Caco-2 (cell line): ENCODE data around the gene ALG12. TPM values are rescaled to one million over a fixed set of nuclear protein-coding genes. Genes with fewer than 3 reads are reported as not detected.

Experiments used
- BruUV-seq: library from RNA; stranded (reverse); fragments of 400-500 nt; replicated peaks from 2 replicates; lab custom pipeline; 2021; lab: Mats Ljungman, UMichigan
- CTCF ChIA-PET: fragments of 300-600 bp; sonication (Branson Sonifier 250); formaldehyde crosslinking; loops from one replicate; lab custom pipeline; 2022; ENCODE audit warnings: antibody characterized with exemption; lab: Charles Lee
- POLR2A ChIA-PET: fragments of 300-600 bp; sonication (Branson Sonifier 250); formaldehyde crosslinking; loops from one replicate; lab custom pipeline; 2022; ENCODE audit warnings: antibody characterized with exemption; lab: Charles Lee
- DNase-seq, 2 experiments: peaks; one replicate each; pipeline versions ENCODE4 v3.0.0 to v3.0.0-alpha.2; 2020 to 2022
- H3K27me3 ChIP-seq: replicated peaks from 2 replicates; pipeline ENCODE4 v1.6.0; 2011; ENCODE audit warnings: low read length; ENCODE audit not compliant: control insufficient read depth, insufficient read depth
- H3K36me3 ChIP-seq: 2 replicates; pipeline ENCODE4 v1.5.1; 2011; ENCODE audit warnings: low read length; ENCODE audit not compliant: control insufficient read depth, insufficient read depth
- H3K4me1 ChIP-seq: fragments of 250-450 bp; sonication (Bioruptor Pico); 2 replicates; pipeline ENCODE4 v1.5.1; 2020; ENCODE audit warnings: mild to moderate bottlenecking
- H3K4me3 ChIP-seq: 2 replicates; pipeline ENCODE4 v1.5.1; 2011; ENCODE audit warnings: low read depth, mild to moderate bottlenecking, control low read depth, low read length
- H3K9me3 ChIP-seq: fragments of 250-450 bp; sonication (Bioruptor Pico); 2 replicates; pipeline ENCODE4 v1.5.1; 2020; ENCODE audit warnings: mild to moderate bottlenecking, moderate library complexity
- H3K27ac Mint-ChIP-seq: one replicate; pipeline ENCODE4 v1.8.0; 2022; ENCODE audit warnings: mixed read lengths; ENCODE audit not compliant: unreplicated experiment
- H3K27me3 Mint-ChIP-seq: one replicate; pipeline ENCODE4 v1.8.0; 2022; ENCODE audit warnings: mixed read lengths; ENCODE audit not compliant: insufficient read depth, unreplicated experiment
- H3K36me3 Mint-ChIP-seq: one replicate; pipeline ENCODE4 v1.8.0; 2022; ENCODE audit warnings: mild to moderate bottlenecking, mixed read lengths; ENCODE audit not compliant: insufficient read depth, unreplicated experiment
- H3K4me1 Mint-ChIP-seq: one replicate; pipeline ENCODE4 v1.8.0; 2022; ENCODE audit warnings: low read depth, mixed read lengths; ENCODE audit not compliant: unreplicated experiment
- H3K4me3 Mint-ChIP-seq: one replicate; pipeline ENCODE4 v1.8.0; 2022; ENCODE audit warnings: mild to moderate bottlenecking, moderate library complexity, mixed read lengths; ENCODE audit not compliant: unreplicated experiment
- H3K9me3 Mint-ChIP-seq: one replicate; pipeline ENCODE4 v1.8.0; 2022; ENCODE audit warnings: mixed read lengths; ENCODE audit not compliant: unreplicated experiment
- CTCF ChIP-seq, 2 experiments: fragments of 200-600 bp in 1 of 2; IDR thresholded peaks; 1 replicate in 1 of 2; 2 replicates in 1 of 2; pipeline versions ENCODE4 v1.5.1 to v1.8.0; 2011 to 2022; ENCODE audit warnings: antibody characterized with exemption in 1 of 2, control low read depth in 1 of 2, inconsistent platforms in 1 of 2, low read depth in 1 of 2, low read length in 1 of 2, mild to moderate bottlenecking in 1 of 2, moderate library complexity in 1 of 2; ENCODE audit not compliant: insufficient read depth in 1 of 2, severe bottlenecking in 1 of 2, unreplicated experiment in 1 of 2
- intact Hi-C: fragments of 100-400 bp; cut with micrococcal nuclease; formaldehyde crosslinking; loops from one replicate; pipeline ENCODE4 v1.10.0; 2022; ENCODE audit not compliant: unreplicated experiment
- total RNA-seq: library from RNA; stranded (reverse); gene quantifications from 2 replicates; pipeline ENCODE4 v1.2.3, GENCODE V29; 2022

The ALG12 gene
- total RNA-seq, 1 experiment from 2014 or later = 35.7 TPM

- BruUV-seq = no TSS peak
- no peak for TF ChIP-seq CTCF (IDR thresholded peaks at IDR 0.05; ENCODE audit: insufficient read depth in 1 of 2, low read depth in 1 of 2, low read length in 1 of 2, severe bottlenecking in 1 of 2, unreplicated experiment in 1 of 2)
- intact Hi-C loops = no loop called here
- no peak overlapping the region for H3K4me3 Mint-ChIP-seq
- H3K4me3 ChIP-seq = no peak overlapping the region
- H3K4me1 Mint-ChIP-seq = no peaks in the 10 kb centered on the region
- POLR2A ChIA-PET = interaction anchor here (1.0 kb wide), 1 partner anchor 16 kb away, joined by 5 read pairs; no protein-coding TSS in a partner anchor
- no peaks in the 10 kb centered on the region for H3K27me3 ChIP-seq
- CTCF ChIA-PET = interaction anchor here (1.0 to 1.9 kb wide), 2 partner anchors 36 to 63 kb away, joined by 3 to 6 read pairs; no protein-coding TSS in a partner anchor
- H3K4me1 ChIP-seq = peaks cover 54% of the 10 kb centered on the region
- H3K27me3 Mint-ChIP-seq = no peaks in the 10 kb centered on the region
- peak overlapping the region; percentile 51 for H3K27ac Mint-ChIP-seq
- peaks cover 55% of the 10 kb centered on the region for H3K36me3 Mint-ChIP-seq
- peaks cover 2% of the 10 kb centered on the region; the same call in 1 of the 2 replicates for H3K36me3 ChIP-seq
- DNase-seq = peak in 1 of 2 experiments; percentile 45
- no peaks in the 10 kb centered on the region for H3K9me3 ChIP-seq
- H3K9me3 Mint-ChIP-seq = no peaks in the 10 kb centered on the region
These were observed 48.8 kb upstream of the ALG12 start for GRCh38 chr22:49966774-49967705.

- Mint-ChIP-seq H3K4me3 (no peak overlapping the region), H3K27me3 (no peaks in the 10 kb centered on the region), H3K9me3 (no peaks in the 10 kb centered on the region), H3K27ac (no peak overlapping the region), H3K4me1 (no peaks in the 10 kb centered on the region), H3K36me3 (peaks cover 64% of the 10 kb centered on the region)
- Histone ChIP-seq H3K4me1 (peaks cover 54% of the 10 kb centered on the region), H3K27me3 (no peaks in the 10 kb centered on the region), H3K4me3 (no peak overlapping the region), H3K9me3 (no peaks in the 10 kb centered on the region), H3K36me3 (peaks cover 4% of the 10 kb centered on the region)
- intact Hi-C loops = no loop called here
- no TSS peak for BruUV-seq
- TF ChIP-seq CTCF (IDR thresholded peaks at IDR 0.05; ENCODE audit: insufficient read depth in 1 of 2, low read depth in 1 of 2, low read length in 1 of 2, severe bottlenecking in 1 of 2, unreplicated experiment in 1 of 2) = no peak
- ChIA-PET CTCF (no interaction called here), POLR2A (no interaction called here)
- DNase-seq = peak in 1 of 2 experiments; percentile 44
These were observed 48.0 kb upstream of the ALG12 start for GRCh38 chr22:49966041-49966773.
